Keratinocyte (primary cell): ENCODE results near the gene PTPRD.

ENCODE experiments used
- CTCF ChIP-seq, 3 experiments: IDR thresholded peaks in 1 of 3; conservative IDR thresholded peaks in 1 of 3; optimal IDR thresholded peaks in 1 of 3; 2 replicates in 2 of 3; 3 replicates in 1 of 3; pipeline versions ENCODE3 to v1.5.1; 2011; ENCODE audit warnings: low read length in 3 of 3, mild to moderate bottlenecking in 3 of 3, moderate library complexity in 2 of 3, control low read depth in 1 of 3, inconsistent platforms in 1 of 3; ENCODE audit not compliant: insufficient read depth in 2 of 3; ENCODE audit errors: extremely low read depth in 1 of 3
- EZH2 ChIP-seq: IDR thresholded peaks from one replicate; pipeline ENCODE4 v1.6.1; 2012; ENCODE audit warnings: inconsistent platforms, mild to moderate bottlenecking, low read length, moderate library complexity

- TF ChIP-seq CTCF (optimal IDR thresholded peaks at IDR 0.05 in 1 of 3, IDR thresholded peaks at IDR 0.05 in 1 of 3, conservative IDR thresholded peaks at IDR 0.05 in 1 of 3; ENCODE audit: extremely low read depth in 1 of 3, insufficient read depth in 2 of 3, low read length in 3 of 3), result no peak
- no peak for TF ChIP-seq EZH2
Observed at GRCh38 chr9:9396518-9396917, 1216.3 kb downstream of the PTPRD start.
